NCI-H748 (cell line): ENCODE data around the gene EPHA2.

Source experiments
- DNase-seq: peaks from one replicate; lab custom pipeline; 2025; ENCODE audit not compliant: unreplicated experiment; lab: John Stamatoyannopoulos, UW

The EPHA2 gene

GRCh38 chr1:16076031-16076864 is 79.6 kb downstream of the EPHA2 start:
- no peak for DNase-seq

DNA sequence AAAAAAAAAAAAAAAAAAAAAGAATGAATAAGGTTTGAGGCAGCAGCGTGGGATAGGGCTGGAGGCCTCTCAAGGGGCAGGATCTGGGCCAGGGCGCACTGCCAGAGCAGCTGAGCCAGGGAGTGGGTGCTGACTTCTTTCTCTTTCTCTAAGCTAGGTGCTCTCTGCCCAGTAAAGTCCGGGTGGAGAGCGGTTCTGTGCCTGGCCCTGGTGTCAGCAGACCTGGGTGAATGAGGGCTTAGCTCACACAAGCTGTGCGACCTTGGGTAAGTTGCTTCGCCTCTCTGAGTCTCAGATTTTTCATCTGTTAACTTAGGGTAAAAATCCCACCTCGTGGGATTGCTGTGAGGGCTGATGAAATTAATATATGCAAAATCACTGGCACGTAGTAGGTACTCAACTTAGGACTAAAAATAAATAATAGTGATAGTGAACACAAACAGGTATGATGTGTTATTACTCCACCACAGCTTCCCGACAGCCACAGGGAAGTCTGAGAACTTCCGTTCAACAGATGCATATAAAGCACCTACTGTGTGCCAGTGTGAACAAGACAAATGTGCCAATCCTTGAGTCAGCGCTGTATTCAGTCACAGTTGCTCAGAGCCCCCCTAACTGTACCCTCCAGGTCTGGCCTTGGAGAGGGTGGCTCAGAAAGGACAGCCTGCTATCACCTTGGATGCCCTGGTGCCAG is 80.4 kb downstream of the EPHA2 start:
- no peak for DNase-seq
